BE2C (cell line): ENCODE data around the gene SPI1.

ENCODE experiments used
- DNase-seq: peaks from one replicate; pipeline ENCODE4 v3.0.0-alpha.2; 2020
- H3K27me3 ChIP-seq: fragments of 250-450 bp; sonication (Bioruptor Pico); 2 replicates; pipeline ENCODE4 v1.5.1; 2020; ENCODE audit warnings: mild to moderate bottlenecking
- H3K36me3 ChIP-seq: fragments of 250-450 bp; sonication (Bioruptor Pico); 2 replicates; pipeline ENCODE4 v1.5.1; 2020; ENCODE audit warnings: mild to moderate bottlenecking
- H3K4me1 ChIP-seq: fragments of 250-450 bp; sonication (Bioruptor Pico); 2 replicates; pipeline ENCODE4 v1.5.1; 2020
- H3K4me3 ChIP-seq: 2 replicates; pipeline ENCODE4 v1.5.1; 2011; ENCODE audit warnings: low read depth, low read length
- H3K9me3 ChIP-seq: fragments of 250-450 bp; sonication (Bioruptor Pico); 2 replicates; pipeline ENCODE4 v1.5.1; 2020
- TF ChIP-seq, protein P1 (sequence below): IDR thresholded peaks from 2 replicates; pipeline ENCODE4 v1.5.1; 2012; ENCODE audit warnings: mild to moderate bottlenecking, low read depth, low read length

The SPI1 gene

DNA sequence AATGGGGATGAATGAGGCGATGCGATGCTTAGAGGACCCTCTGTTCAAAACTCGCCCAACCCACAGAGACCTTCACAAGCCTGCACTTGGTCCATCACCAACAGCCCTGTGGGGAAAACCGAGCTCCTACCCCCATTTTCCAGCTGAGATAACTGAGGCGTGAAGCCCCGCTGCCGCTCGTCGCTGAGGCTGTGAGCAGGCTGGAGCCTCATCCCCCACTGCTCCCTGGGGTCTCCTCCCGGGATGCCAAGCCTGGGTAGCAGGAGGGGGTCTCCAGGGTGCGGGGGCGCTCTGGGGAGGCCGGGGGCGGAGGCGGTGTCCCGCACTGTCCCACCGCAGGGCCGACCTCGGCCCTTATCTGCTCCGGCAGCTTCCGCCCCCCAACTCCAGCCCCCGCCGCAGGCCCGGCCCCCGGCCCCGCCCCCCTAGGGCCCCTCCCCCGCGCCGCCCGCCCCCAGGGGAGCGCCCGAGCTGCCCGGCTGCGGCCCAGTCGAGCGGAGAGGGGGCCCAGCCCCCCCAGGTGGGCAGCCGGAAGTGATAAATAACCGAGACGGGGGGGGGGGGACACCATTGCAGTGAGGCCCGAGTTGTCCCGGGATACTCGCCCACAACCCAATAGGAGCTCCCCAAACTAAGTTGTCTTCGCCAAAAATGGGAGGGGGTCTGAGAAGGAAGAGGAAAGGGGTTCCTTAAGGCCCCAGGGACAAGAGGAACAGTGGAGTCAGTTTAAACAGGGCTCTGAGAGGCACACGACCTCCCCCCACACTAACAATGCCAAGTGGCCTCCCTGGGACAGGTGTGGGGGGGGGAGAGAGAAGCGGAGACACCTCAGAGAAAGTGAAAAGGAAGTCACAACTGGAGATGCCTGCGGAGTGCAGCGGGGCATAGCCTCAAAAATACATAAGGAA, 21.8 kb upstream of the SPI1 start:
- TF ChIP-seq, protein P1, sequence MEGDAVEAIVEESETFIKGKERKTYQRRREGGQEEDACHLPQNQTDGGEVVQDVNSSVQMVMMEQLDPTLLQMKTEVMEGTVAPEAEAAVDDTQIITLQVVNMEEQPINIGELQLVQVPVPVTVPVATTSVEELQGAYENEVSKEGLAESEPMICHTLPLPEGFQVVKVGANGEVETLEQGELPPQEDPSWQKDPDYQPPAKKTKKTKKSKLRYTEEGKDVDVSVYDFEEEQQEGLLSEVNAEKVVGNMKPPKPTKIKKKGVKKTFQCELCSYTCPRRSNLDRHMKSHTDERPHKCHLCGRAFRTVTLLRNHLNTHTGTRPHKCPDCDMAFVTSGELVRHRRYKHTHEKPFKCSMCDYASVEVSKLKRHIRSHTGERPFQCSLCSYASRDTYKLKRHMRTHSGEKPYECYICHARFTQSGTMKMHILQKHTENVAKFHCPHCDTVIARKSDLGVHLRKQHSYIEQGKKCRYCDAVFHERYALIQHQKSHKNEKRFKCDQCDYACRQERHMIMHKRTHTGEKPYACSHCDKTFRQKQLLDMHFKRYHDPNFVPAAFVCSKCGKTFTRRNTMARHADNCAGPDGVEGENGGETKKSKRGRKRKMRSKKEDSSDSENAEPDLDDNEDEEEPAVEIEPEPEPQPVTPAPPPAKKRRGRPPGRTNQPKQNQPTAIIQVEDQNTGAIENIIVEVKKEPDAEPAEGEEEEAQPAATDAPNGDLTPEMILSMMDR = no peak
- Histone ChIP-seq H3K36me3 (no peaks in the 10 kb centered on the region), H3K4me1 (peaks cover 5% of the 10 kb centered on the region; the same call in 1 of the 2 replicates), H3K27me3 (no peaks in the 10 kb centered on the region), H3K4me3 (peak overlapping the region; percentile 44), H3K9me3 (no peaks in the 10 kb centered on the region)
- no peak for DNase-seq

DNA sequence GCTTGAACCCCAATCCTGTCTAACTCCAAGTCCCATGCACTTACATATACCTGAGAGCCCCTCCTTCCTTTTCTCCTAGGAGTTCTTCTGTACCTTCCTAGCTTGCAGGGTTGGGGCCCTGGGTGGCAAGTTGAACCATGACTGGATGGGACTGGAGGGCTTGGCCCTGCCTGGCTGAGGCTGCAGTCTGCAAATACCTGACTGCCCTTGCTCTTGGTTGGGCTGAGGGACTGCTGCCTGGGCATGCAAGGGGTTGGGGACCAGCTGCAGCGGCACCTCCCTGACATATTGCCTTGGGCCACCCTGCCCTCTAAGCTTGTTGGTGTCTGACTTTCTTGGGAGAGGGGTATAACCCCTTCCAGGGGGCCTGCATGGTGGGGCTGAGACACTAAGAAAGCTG, 20.2 kb upstream of the SPI1 start:
- Histone ChIP-seq H3K4me3 (no peak overlapping the region), H3K27me3 (no peaks in the 10 kb centered on the region), H3K9me3 (no peaks in the 10 kb centered on the region), H3K4me1 (peaks cover 5% of the 10 kb centered on the region; the same call in 1 of the 2 replicates), H3K36me3 (no peaks in the 10 kb centered on the region)
- TF ChIP-seq, protein P1 = no peak
- no peak for DNase-seq

DNA sequence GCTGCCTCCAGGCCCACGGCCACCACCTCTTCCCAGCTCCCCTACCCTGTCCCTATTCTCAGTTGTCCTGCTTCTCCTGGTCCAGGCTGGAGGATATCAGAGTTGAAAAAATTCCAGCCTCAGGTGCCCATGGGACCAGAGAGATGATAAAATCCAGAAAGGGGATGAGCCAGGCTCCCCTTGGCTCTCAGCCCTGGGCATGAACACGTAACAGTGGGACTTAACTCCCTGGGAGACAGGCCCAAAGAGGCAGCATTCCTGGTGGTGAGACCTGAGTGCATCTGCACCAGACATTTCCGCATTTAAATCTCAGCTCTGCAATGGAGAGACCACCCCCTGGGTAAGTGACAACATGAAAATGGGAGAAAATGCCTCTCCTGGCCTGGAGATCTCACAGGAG, 19.7 kb upstream of the SPI1 start:
- TF ChIP-seq, protein P1 = no peak
- Histone ChIP-seq H3K4me3 (no peak overlapping the region), H3K36me3 (no peaks in the 10 kb centered on the region), H3K27me3 (no peaks in the 10 kb centered on the region), H3K9me3 (no peaks in the 10 kb centered on the region), H3K4me1 (peaks cover 5% of the 10 kb centered on the region; the same call in 1 of the 2 replicates)
- peak; percentile 25 for DNase-seq

GRCh38 chr11:47396049-47396320, 17.6 kb upstream of the SPI1 start:
- Histone ChIP-seq H3K9me3 (no peaks in the 10 kb centered on the region), H3K4me1 (peaks cover 4% of the 10 kb centered on the region; the same call in 1 of the 2 replicates), H3K4me3 (no peak overlapping the region), H3K27me3 (no peaks in the 10 kb centered on the region), H3K36me3 (no peaks in the 10 kb centered on the region)
- DNase-seq = no peak
- TF ChIP-seq, protein P1 = no peak

DNA sequence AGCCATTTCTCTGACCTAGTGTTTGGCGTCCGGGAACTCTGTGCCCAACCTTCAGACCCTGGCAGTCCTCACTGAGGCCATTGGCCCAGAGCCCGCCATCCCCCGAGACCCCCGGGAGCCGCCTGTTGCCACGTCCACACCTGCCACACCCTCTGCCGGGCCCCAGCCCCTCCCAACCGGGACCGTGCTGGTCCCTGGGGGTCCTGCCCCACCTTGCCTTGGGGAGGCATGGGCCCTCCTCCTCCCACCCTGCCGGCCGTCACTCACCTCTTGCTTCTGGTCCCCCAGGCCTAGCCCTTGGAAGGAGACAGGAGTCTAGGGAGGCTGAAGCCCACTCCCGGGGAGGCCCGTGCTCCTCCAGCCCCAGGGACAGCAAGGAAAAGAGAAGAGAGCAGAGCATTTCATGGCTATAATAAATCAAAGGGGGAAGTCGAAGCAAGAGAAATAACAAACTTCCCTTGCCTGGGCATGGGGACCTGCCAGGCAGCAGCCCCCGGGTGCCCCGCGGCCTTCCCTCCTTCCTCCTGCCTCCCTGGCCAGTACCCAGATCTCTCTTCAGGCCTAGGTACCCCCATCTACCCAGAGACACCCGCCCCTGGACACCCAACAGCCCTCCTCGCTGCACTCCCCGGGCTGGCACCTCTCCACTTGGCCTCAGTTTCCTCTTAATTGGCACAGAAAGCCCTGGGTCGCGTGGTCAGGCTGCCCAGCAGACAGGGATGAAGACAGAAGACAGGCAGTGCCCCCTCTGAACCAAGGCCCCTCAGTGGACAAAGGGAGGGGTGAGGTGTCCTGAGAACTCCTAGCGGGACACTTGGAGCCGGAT, 17.1 kb upstream of the SPI1 start:
- no peak overlapping the region for H3K4me3 ChIP-seq
- H3K9me3 ChIP-seq = no peaks in the 10 kb centered on the region
- TF ChIP-seq, protein P1 = no peak
- H3K4me1 ChIP-seq = no peaks in the 10 kb centered on the region
- no peaks in the 10 kb centered on the region for H3K27me3 ChIP-seq
- DNase-seq = no peak
- H3K36me3 ChIP-seq = no peaks in the 10 kb centered on the region
